CD4-positive, alpha-beta T cell (primary cell): ENCODE data around the gene SFT2D1. TPM values are rescaled to one million over a fixed set of nuclear protein-coding genes. Genes with fewer than 3 reads are reported as not detected.
"Not testable (repeated sequence)": the region's sequence is repeated elsewhere in the genome, so short reads cannot be mapped to it uniquely, and the experiment has no call there.

Experiments
- ATAC-seq: fragments of 200-7000 bp; cut with Tn5 transposase; one replicate; pipeline ENCODE4 v1.10.0; 2022; ENCODE audit warnings: mild to moderate bottlenecking; ENCODE audit not compliant: poor library complexity
- CTCF ChIA-PET: fragments of 350-600 bp; sonication (Branson Sonifier 250); formaldehyde crosslinking; loops from one replicate; lab custom pipeline; 2021; ENCODE audit warnings: antibody characterized with exemption, inconsistent platforms; lab: Charles Lee
- POLR2A ChIA-PET: fragments of 350-600 bp; sonication (Branson Sonifier 250); formaldehyde crosslinking; loops from one replicate; lab custom pipeline; 2021; ENCODE audit warnings: antibody characterized with exemption, inconsistent platforms; lab: Charles Lee
- DNase-seq, 14 experiments: peaks; one replicate each; pipeline ENCODE4 v3.0.0-alpha.2; 2013 to 2020; ENCODE audit warnings: mixed read lengths in 2 of 14
- H3K27ac ChIP-seq, 2 donors: one replicate each; pipeline versions ENCODE4 v1.5.1 to v1.7.0; 2013; ENCODE audit warnings: low read length in 2 of 2, low read depth in 1 of 2, mild to moderate bottlenecking in 1 of 2
- H3K27me3 ChIP-seq, 2 experiments: 1 replicate in 1 of 2; 2 replicates in 1 of 2; pipeline versions ENCODE4 v1.6.1 to v1.7.0; 2013; ENCODE audit warnings: low read length in 2 of 2, control low read depth in 1 of 2, mild to moderate bottlenecking in 1 of 2, moderate library complexity in 1 of 2; ENCODE audit not compliant: insufficient read depth in 2 of 2, control insufficient read depth in 1 of 2
- H3K36me3 ChIP-seq: one replicate; pipeline ENCODE4 v1.6.1; 2013; ENCODE audit warnings: low read length, control low read depth; ENCODE audit not compliant: insufficient read depth
- H3K4me1 ChIP-seq: one replicate; pipeline ENCODE4 v1.6.1; 2013; ENCODE audit warnings: low read length, control low read depth; ENCODE audit not compliant: insufficient read depth
- H3K4me3 ChIP-seq: one replicate; pipeline ENCODE4 v1.5.1; 2013; ENCODE audit warnings: mild to moderate bottlenecking, low read length, moderate library complexity
- H3K9me3 ChIP-seq, 2 experiments: 1 replicate in 1 of 2; 2 replicates in 1 of 2; pipeline versions ENCODE4 v1.6.1 to v1.7.0; 2013; ENCODE audit warnings: low read length in 2 of 2, mild to moderate bottlenecking in 2 of 2, control low read depth in 1 of 2, moderate library complexity in 1 of 2; ENCODE audit not compliant: control insufficient read depth in 1 of 2, insufficient read depth in 1 of 2
- H3K27ac Mint-ChIP-seq: one replicate; pipeline ENCODE4 v1.8.0; 2020; ENCODE audit warnings: mixed read lengths
- H3K27me3 Mint-ChIP-seq: one replicate; pipeline ENCODE4 v1.8.0; 2021; ENCODE audit warnings: mixed read lengths
- H3K36me3 Mint-ChIP-seq: one replicate; pipeline ENCODE4 v1.8.0; 2021; ENCODE audit warnings: low read depth, mixed read lengths
- H3K4me1 Mint-ChIP-seq: one replicate; pipeline ENCODE4 v1.8.0; 2021; ENCODE audit warnings: low read depth, mixed read lengths
- H3K4me3 Mint-ChIP-seq: one replicate; pipeline ENCODE4 v1.8.0; 2020; ENCODE audit warnings: mild to moderate bottlenecking, mixed read lengths
- H3K9me3 Mint-ChIP-seq: one replicate; pipeline ENCODE4 v1.8.0; 2020; ENCODE audit warnings: mixed read lengths
- CTCF ChIP-seq: fragments of 200-600 bp; IDR thresholded peaks from one replicate; pipeline ENCODE4 v1.8.0; 2022; ENCODE audit warnings: antibody characterized with exemption, mild to moderate bottlenecking
- intact Hi-C, 2 experiments: fragments of 100-400 bp; cut with DNase I in 1 of 2; cut with micrococcal nuclease in 1 of 2; formaldehyde crosslinking; loops; one replicate each; pipeline versions ENCODE4 v1.15.1 to v1.9.0; 2023 to 2025; cut with DNase I, micrococcal nuclease
- total RNA-seq, 174 experiments: library from RNA in 2 of 174; stranded (reverse) in 2 of 174; gene quantifications; one replicate each; pipeline ENCODE4 v1.2.3 and lab custom pipeline; 2021 to 2026

Gene SFT2D1
- total RNA-seq, 2 experiments from 2014 or later = 10.4 to 12.5 TPM

- ChIA-PET POLR2A (no interaction called here), CTCF (no interaction called here)
- no peaks in the 10 kb centered on the region for H3K27me3 ChIP-seq
- H3K27ac ChIP-seq = no peak overlapping the region
- Mint-ChIP-seq H3K4me1 (no peaks in the 10 kb centered on the region), H3K27me3 (no peaks in the 10 kb centered on the region), H3K36me3 (peaks cover 37% of the 10 kb centered on the region), H3K9me3 (no peaks in the 10 kb centered on the region), H3K4me3 (no peak overlapping the region), H3K27ac (no peak overlapping the region)
- ATAC-seq (no peak), DNase-seq (no peak)
- no peaks in the 10 kb centered on the region for H3K9me3 ChIP-seq
- H3K4me1 ChIP-seq = no peaks in the 10 kb centered on the region
- no peak for TF ChIP-seq CTCF
- intact Hi-C loops = no loop called here
- no peak overlapping the region for H3K4me3 ChIP-seq
- peaks cover 34% of the 10 kb centered on the region for H3K36me3 ChIP-seq
Measured at GRCh38 chr6:166365221-166365620, 22.9 kb upstream of the SFT2D1 start.

GRCh38 chr6:166364456-166364855 is 22.1 kb upstream of the SFT2D1 start:
- no peak for TF ChIP-seq CTCF
- H3K27ac Mint-ChIP-seq = no peak overlapping the region
- H3K27me3 Mint-ChIP-seq = no peaks in the 10 kb centered on the region
- peaks cover 37% of the 10 kb centered on the region for H3K36me3 Mint-ChIP-seq
- ChIA-PET CTCF (no interaction called here), POLR2A (no interaction called here)
- Histone ChIP-seq H3K27me3 (no peaks in the 10 kb centered on the region), H3K36me3 (peaks cover 34% of the 10 kb centered on the region), H3K4me3 (no peak overlapping the region), H3K27ac (no peak overlapping the region), H3K9me3 (no peaks in the 10 kb centered on the region), H3K4me1 (no peaks in the 10 kb centered on the region)
- no peaks in the 10 kb centered on the region for H3K9me3 Mint-ChIP-seq
- intact Hi-C loops = no loop called here
- no peak overlapping the region for H3K4me3 Mint-ChIP-seq
- ATAC-seq (no peak), DNase-seq (no peak)
- H3K4me1 Mint-ChIP-seq = no peaks in the 10 kb centered on the region

- H3K4me3 ChIP-seq, H3K4me1 ChIP-seq, H3K9me3 ChIP-seq, H3K27me3 ChIP-seq, H3K27ac Mint-ChIP-seq, DNase-seq, H3K4me1 Mint-ChIP-seq, CTCF ChIA-PET, H3K9me3 Mint-ChIP-seq, H3K27ac ChIP-seq, ATAC-seq, intact Hi-C loops, H3K4me3 Mint-ChIP-seq, POLR2A ChIA-PET: not testable (repeated sequence)
- H3K36me3 ChIP-seq = peaks cover 29% of the 10 kb centered on the region
- peaks cover 32% of the 10 kb centered on the region for H3K36me3 Mint-ChIP-seq
- peaks cover 11% of the 10 kb centered on the region for H3K27me3 Mint-ChIP-seq
Measured at GRCh38 chr6:166362427-166362826, 20.1 kb upstream of the SFT2D1 start.

GRCh38 chr6:166361077-166361429 is 18.7 kb upstream of the SFT2D1 start:
- H3K9me3 Mint-ChIP-seq = peaks cover 3% of the 10 kb centered on the region
- H3K4me1 Mint-ChIP-seq = no peaks in the 10 kb centered on the region
- ChIA-PET CTCF (no interaction called here), POLR2A (no interaction called here)
- H3K27me3 ChIP-seq = no peaks in the 10 kb centered on the region
- no peaks in the 10 kb centered on the region for H3K4me1 ChIP-seq
- H3K27ac ChIP-seq = no peak overlapping the region
- ATAC-seq (no peak), DNase-seq (no peak)
- peaks cover 32% of the 10 kb centered on the region for H3K36me3 Mint-ChIP-seq
- H3K27me3 Mint-ChIP-seq = peaks cover 15% of the 10 kb centered on the region
- H3K4me3 Mint-ChIP-seq = no peak overlapping the region
- no peak overlapping the region for H3K4me3 ChIP-seq
- no peaks in the 10 kb centered on the region for H3K9me3 ChIP-seq
- no peak overlapping the region for H3K27ac Mint-ChIP-seq
- H3K36me3 ChIP-seq = peaks cover 22% of the 10 kb centered on the region
- intact Hi-C loops = no loop called here
- no peak for TF ChIP-seq CTCF
